Stimulated activated CD4-positive, alpha-beta T cell treated with anti-CD3 and anti-CD28 coated beads, Interleukin-15, amount 100 ng/mL, for 48 hours (primary cell): ENCODE measurements around the gene SIGLEC10.

Experiments used
- DNase-seq, 2 donors: peaks; one replicate each; pipeline ENCODE4 v3.0.0-alpha.2; 2020; ENCODE audit warnings: low read depth in 2 of 2

The SIGLEC10 gene

DNA sequence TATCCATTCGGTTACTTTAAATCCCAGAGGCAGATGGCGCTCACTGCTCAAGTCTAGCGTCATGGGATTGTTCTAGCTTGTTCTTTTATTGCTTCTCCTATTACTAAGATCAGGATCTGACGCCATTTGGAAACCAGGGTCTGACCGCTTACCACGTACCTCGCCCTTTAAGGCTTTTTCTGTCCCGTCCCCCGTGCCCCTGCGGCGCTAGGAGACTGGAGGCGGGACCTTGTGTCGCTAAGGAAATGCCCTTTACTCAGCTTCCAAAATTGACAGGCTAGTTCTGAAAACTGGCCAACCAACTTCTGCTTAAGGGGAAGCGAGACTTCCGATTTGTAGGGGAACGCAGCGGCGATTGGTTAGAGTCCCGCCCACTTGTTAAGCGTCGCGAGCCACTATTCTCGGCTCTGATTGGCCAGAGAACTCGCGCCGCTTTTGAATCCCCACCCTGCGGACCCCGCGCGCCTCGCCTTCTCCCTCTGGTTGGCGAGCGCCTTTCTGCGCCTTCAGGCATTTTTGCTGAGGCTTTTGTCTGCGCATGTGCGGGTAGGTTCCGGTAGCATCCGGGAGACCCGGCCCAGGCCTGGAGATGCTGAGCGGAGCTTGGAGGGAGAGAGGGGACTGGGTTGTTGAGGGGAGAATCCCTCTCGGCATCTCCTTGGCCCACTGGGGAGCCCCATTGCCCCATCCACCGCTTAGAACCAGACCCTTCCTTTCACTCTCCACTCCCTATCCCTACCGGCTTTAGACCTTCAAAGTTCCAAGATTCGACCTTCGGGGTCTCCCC, 23.2 kb downstream of the SIGLEC10 start:
- DNase-seq = peak; percentile 94 to 96

DNA sequence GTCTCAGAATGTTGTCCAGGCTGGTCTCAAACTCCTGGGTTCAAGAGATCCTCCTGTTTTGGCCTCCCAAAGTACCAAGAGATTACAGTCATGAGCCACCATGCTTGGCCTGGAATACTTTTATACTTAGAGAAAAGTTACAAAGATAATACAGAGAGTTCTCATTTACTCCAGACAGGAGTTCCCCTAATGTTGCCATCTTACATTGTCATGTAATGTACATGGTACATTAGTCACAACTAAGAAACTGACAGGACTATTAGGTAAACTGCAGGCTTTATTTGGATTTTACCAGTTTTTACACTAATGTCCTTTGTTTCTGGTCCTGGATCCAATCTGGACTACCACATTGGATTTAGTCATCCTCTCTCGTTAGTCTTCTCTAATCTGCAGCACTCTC, 24.7 kb downstream of the SIGLEC10 start:
- DNase-seq = no peak

GRCh38 chr19:51391073-51391611, 26.3 kb downstream of the SIGLEC10 start:
- no peak for DNase-seq

GRCh38 chr19:51389143-51389542, 28.3 kb downstream of the SIGLEC10 start:
- DNase-seq = no peak

GRCh38 chr19:51387924-51388389, 29.5 kb downstream of the SIGLEC10 start, which contains the start of gene LIM2:
Gene LIM2 (minus strand): TSS chr19:51387974. CDS start chr19:51387443, 531 bp downstream.
- no peak for DNase-seq

GRCh38 chr19:51386882-51387520, 30.4 kb downstream of the SIGLEC10 start:
- no peak for DNase-seq

- no peak for DNase-seq
Observed at GRCh38 chr19:51382004-51382403, 35.4 kb downstream of the SIGLEC10 start.

GRCh38 chr19:51380379-51380778, 37.1 kb downstream of the SIGLEC10 start:
- DNase-seq = no peak

DNA sequence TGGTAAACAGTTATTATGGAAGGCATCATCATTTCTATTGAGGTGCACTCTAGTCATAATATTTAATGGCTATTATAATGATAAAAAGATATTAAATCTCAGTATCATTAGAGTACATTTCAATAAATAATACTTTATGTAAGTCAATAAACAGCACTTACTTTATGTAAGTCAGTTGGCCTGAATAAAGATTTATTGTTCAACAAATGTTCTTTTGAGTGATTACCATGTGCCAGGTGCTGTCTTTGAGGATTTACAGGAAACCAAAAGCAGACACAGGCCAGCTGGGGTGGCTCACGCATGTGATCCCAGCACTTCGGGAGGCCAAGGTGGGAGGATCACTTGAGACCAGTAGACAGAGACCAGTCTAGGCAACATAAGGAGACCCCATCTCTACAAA, 40.0 kb downstream of the SIGLEC10 start:
- DNase-seq = no peak

DNA sequence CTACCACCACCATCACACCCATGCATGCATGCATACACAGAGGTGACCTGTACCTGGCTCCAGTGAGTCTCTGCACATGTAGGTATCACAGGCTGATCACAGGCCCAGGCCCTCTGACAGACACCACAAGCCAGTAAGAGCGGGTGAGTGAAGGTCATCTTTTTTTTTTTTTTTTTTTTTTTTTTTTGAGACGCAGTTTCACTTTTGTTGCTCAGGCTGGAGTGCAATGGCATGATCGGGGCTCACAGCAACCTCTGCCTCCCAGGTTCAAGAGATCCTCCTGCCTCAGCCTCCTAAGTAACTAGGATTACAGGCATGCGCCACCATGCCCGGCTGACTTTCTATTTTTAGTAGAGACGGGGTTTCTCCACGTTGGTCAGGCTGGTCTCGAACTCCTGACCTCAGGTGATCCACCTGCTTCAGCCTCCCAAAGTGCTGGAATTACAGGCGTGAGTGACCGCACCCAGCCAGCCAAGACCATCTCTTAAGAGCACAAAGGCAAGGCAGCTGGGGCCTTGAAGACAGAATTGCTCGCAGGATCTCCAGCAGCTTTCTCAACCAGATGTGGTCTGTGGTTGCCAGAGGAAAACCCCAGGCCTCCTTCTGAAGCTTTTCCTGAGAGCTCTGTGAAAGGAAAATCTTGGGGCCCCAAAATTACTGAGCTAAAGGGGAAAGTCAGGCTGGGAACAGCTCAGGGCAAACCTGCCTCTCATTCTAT, 41.8 kb downstream of the SIGLEC10 start:
- DNase-seq = peak in 1 of 2 donors; percentile 40

- peak; percentile 81 to 83 for DNase-seq
Observed at GRCh38 chr19:51372649-51373504, 44.6 kb downstream of the SIGLEC10 start, which contains the start of gene NKG7. Gene NKG7 (minus strand): TSS chr19:51372654. CDS start chr19:51372535, 119 bp downstream.

- no peak for DNase-seq
Observed at GRCh38 chr19:51372021-51372648, 45.3 kb downstream of the SIGLEC10 start.

- DNase-seq = no peak
Observed at GRCh38 chr19:51371186-51371690, 46.2 kb downstream of the SIGLEC10 start.

DNA sequence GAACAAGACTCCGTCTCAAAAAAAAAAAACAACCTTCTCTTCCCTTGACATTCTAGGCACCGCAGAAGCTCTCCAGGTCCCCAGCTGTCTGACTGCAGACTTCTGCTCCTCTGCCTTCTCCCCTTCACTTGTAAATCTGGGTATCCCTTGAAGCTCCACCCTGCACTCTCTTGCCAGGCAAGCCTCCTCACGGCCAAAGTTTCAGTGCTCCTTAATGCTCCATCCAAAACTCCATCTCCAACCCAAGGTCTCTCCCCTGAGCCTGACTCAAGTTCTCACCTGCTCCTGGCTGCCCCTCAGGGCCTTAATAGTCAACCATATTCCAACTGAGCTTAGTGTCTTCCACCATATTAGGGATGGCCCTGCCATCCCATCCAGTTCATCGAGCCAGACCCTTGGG, 47.2 kb downstream of the SIGLEC10 start:
- DNase-seq = no peak

GRCh38 chr19:51368366-51369282, 48.8 kb downstream of the SIGLEC10 start, which contains the start of gene CLDND2:
Gene CLDND2 (minus strand): TSS chr19:51369003. CDS start chr19:51368577, 426 bp downstream.
- no peak for DNase-seq

DNA sequence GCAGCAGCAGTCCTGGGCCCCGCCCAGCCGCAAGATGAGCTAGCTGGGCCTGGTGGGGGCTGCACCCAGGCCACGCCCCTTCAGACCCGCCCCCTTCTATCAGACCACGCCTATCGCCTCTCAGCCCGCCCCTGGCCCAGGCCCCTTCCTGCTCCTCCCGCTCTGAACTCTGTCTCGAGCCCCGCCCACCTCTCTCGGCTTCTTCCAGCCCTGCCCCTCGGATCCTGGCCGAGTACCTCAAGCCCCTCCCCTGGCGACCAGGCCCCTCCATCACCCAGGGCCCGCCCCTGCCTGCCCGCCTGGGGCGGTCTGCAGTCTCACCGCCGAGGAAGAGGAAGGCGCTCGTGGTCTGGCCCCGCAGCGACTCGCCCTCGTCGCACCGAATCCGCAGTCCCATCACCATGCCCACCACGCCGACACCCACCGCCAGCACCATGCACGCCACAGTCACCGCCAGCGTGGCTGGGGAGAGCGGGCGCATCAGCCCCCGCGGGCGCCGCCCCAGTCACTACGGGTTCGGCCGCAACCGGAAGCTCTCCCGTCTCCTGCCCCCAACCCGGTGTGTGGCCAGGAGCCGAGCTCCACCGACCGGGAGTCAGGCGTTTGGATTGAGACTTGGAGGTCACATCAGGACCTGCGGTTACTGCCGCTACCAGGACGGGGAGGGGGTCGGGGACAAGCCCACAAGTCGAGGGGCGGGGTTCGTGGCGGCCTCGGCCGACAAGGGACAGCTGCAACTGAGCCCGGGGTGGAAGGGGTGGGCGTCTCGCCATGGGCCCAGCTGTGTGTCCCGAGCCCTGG, 49.7 kb downstream of the SIGLEC10 start:
- DNase-seq = peak; percentile 99 to 100

- DNase-seq = no peak
Observed at GRCh38 chr19:51367255-51367564, 50.2 kb downstream of the SIGLEC10 start.
